Fibroblast of skin of right biceps (primary cell): Measurements from ENCODE around the gene SLC25A6.
"Not testable (repeated sequence)": the region's sequence is repeated elsewhere in the genome, so short reads cannot be mapped to it uniquely, and the experiment has no call there.

Experiments used
- DNase-seq: peaks from one replicate; pipeline ENCODE4 v3.0.0-alpha.2; 2013

Gene SLC25A6

GRCh38 chrX:1412551-1413161, 20.7 kb upstream of the SLC25A6 start:
- no peak for DNase-seq

GRCh38 chrX:1411326-1411725, 19.4 kb upstream of the SLC25A6 start:
- no peak for DNase-seq

GRCh38 chrX:1407035-1407434, 15.1 kb upstream of the SLC25A6 start:
- DNase-seq: no peak

- not testable (repeated sequence) for DNase-seq
These were observed 13.9 kb upstream of the SLC25A6 start for GRCh38 chrX:1405769-1406168.

- DNase-seq: not testable (repeated sequence)
These were observed 12.0 kb upstream of the SLC25A6 start for GRCh38 chrX:1403867-1404266.

- no peak for DNase-seq
These were observed 11.3 kb upstream of the SLC25A6 start for GRCh38 chrX:1403228-1403627.

GRCh38 chrX:1401611-1402430, 9.9 kb upstream of the SLC25A6 start:
- no peak for DNase-seq

- no peak for DNase-seq
These were observed 9.0 kb upstream of the SLC25A6 start for GRCh38 chrX:1400742-1401471.

GRCh38 chrX:1400049-1400448, 8.1 kb upstream of the SLC25A6 start:
- DNase-seq: no peak

GRCh38 chrX:1398431-1399340, 6.8 kb upstream of the SLC25A6 start:
- DNase-seq: no peak

- DNase-seq: no peak
These were observed 5.7 kb upstream of the SLC25A6 start for GRCh38 chrX:1397441-1398270.

- no peak for DNase-seq
These were observed 5.1 kb upstream of the SLC25A6 start for GRCh38 chrX:1397001-1397400.

GRCh38 chrX:1395646-1396216, 3.8 kb upstream of the SLC25A6 start:
- no peak for DNase-seq

- no peak for DNase-seq
These were observed 3.0 kb upstream of the SLC25A6 start for GRCh38 chrX:1394731-1395501.

- DNase-seq: no peak
These were observed 2.1 kb upstream of the SLC25A6 start for GRCh38 chrX:1393871-1394615.

- DNase-seq: peak; percentile 80
These were observed 609 bp upstream of the SLC25A6 start for GRCh38 chrX:1392376-1393068.

- no peak for DNase-seq
These were observed 575 bp downstream of the SLC25A6 start for GRCh38 chrX:1391370-1391706.

- DNase-seq: no peak
These were observed 1.1 kb downstream of the SLC25A6 start for GRCh38 chrX:1390621-1391369.

GRCh38 chrX:1389993-1390285, 2.0 kb downstream of the SLC25A6 start:
- DNase-seq: no peak
